Activated CD4-positive, alpha-beta memory T cell treated with anti-CD3 and anti-CD28 coated beads, Interleukin-2, amount 10 ng/mL, durations not matched to agents 7 days and 5 days (primary cell): ENCODE measurements around the gene STXBP4. TPM values are rescaled to one million over a fixed set of nuclear protein-coding genes. Genes with fewer than 3 reads are reported as not detected.

Experiments used
- CTCF ChIA-PET: fragments of 350-600 bp; sonication (Branson Sonifier 250); formaldehyde crosslinking; loops from one replicate; lab custom pipeline; 2021; ENCODE audit warnings: antibody characterized with exemption, inconsistent platforms; lab: Charles Lee
- POLR2A ChIA-PET: fragments of 350-600 bp; sonication (Branson Sonifier 250); formaldehyde crosslinking; loops from one replicate; lab custom pipeline; 2021; ENCODE audit warnings: antibody characterized with exemption; lab: Charles Lee
- DNase-seq: peaks from one replicate; pipeline ENCODE4 v3.0.0-alpha.2; 2020
- H3K27ac Mint-ChIP-seq: one replicate; pipeline ENCODE4 v1.8.0; 2021; ENCODE audit warnings: mild to moderate bottlenecking, mixed read lengths
- H3K27me3 Mint-ChIP-seq: one replicate; pipeline ENCODE4 v1.8.0; 2021; ENCODE audit warnings: mixed read lengths
- H3K36me3 Mint-ChIP-seq: one replicate; pipeline ENCODE4 v1.8.0; 2021; ENCODE audit warnings: low read depth, mixed read lengths
- H3K4me1 Mint-ChIP-seq: one replicate; pipeline ENCODE4 v1.8.0; 2021; ENCODE audit warnings: mixed read lengths
- H3K4me3 Mint-ChIP-seq: one replicate; pipeline ENCODE4 v1.8.0; 2021; ENCODE audit warnings: mild to moderate bottlenecking, mixed read lengths
- H3K9me3 Mint-ChIP-seq: one replicate; pipeline ENCODE4 v1.8.0; 2021; ENCODE audit warnings: mixed read lengths
- total RNA-seq, 2 experiments: library from RNA; stranded (reverse); gene quantifications; one replicate each; pipeline ENCODE4 v1.2.3, GENCODE V29; 2021

Gene STXBP4
- total RNA-seq, 2 experiments from 2014 or later = 4.7 to 6.6 TPM

DNA sequence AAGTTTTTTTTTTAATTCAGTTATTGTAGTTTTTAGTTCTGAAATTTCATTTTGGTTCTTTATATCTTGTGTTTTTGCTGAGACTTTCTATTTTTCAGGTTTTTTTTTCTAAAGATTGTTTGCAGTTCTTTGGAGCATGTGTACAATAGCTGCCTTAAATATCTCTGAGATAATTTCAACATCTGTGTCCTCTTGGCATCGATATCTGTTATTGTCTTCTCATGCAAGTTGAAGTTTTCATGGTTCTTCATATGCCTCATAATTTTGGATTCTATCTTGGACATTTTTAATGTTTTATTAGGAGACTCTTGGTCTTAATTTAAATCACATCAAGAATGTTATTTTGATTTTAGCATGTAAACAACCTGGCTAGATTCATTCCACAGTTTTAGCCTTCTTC, 22.9 kb upstream of the STXBP4 start:
- ChIA-PET POLR2A (no interaction called here), CTCF (no interaction called here)
- Mint-ChIP-seq H3K4me1 (peaks cover 4% of the 10 kb centered on the region), H3K27me3 (peaks cover 4% of the 10 kb centered on the region), H3K36me3 (no peaks in the 10 kb centered on the region), H3K27ac (no peak overlapping the region), H3K9me3 (no peaks in the 10 kb centered on the region), H3K4me3 (no peak overlapping the region)
- DNase-seq = no peak

DNA sequence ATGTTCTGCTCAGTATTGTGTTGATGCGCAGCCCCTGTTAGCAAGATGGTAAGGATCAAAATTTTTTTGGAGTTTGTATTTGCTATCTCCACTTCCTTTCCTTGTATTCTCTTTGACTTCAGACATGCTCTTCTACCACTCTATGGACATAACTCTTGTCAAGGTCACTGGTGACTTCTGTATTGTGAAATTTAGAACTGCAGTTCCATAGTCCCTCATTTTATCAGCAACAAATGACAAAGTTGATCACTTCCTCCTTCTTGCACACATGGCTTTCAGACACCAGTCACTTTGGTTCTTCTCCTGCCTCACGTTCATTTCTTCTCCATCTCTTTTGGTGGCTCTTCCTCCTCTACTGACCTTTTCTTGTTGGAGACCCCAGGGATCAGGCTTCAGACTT, 21.2 kb upstream of the STXBP4 start:
- Mint-ChIP-seq H3K36me3 (no peaks in the 10 kb centered on the region), H3K27ac (no peak overlapping the region)
- no peak for DNase-seq

DNA sequence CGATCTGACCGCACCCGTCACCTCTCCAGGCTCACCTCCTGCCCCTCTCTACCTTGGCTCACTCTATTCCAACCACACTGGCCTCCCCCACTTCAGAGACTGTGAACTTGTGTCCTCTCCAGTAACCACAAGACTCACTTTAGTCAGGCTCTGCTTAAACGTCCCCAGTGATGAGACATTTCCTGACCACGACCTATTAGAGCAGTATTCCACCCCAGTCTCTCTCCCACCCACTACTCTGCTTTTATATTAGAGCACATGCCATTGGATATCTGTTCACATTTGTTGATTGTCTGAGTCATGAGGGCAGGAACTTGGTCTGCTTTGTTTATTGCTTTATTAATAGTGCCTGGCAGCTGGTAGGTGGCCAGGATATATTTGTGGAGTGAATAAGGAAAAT, 20.2 kb upstream of the STXBP4 start:
- H3K9me3 Mint-ChIP-seq = no peaks in the 10 kb centered on the region
- H3K36me3 Mint-ChIP-seq = no peaks in the 10 kb centered on the region
- H3K4me1 Mint-ChIP-seq = peaks cover 4% of the 10 kb centered on the region
- ChIA-PET POLR2A (interaction anchor here (0.6 kb wide), 1 partner anchor 122 kb away, joined by 4 read pairs; no protein-coding TSS in a partner anchor), CTCF (interaction anchor here (0.6 kb wide), 1 partner anchor 895 kb away, joined by 3 read pairs; no protein-coding TSS in a partner anchor)
- H3K27ac Mint-ChIP-seq = no peak overlapping the region
- H3K4me3 Mint-ChIP-seq = no peak overlapping the region
- peaks cover 4% of the 10 kb centered on the region for H3K27me3 Mint-ChIP-seq
- DNase-seq = no peak

More for the DNA sequence above, 21.2 kb upstream of the STXBP4 start:
- Mint-ChIP-seq H3K9me3 (no peaks in the 10 kb centered on the region), H3K4me1 (peaks cover 4% of the 10 kb centered on the region), H3K4me3 (no peak overlapping the region), H3K27me3 (peaks cover 4% of the 10 kb centered on the region)
- ChIA-PET POLR2A (no interaction called here), CTCF (no interaction called here)

DNA sequence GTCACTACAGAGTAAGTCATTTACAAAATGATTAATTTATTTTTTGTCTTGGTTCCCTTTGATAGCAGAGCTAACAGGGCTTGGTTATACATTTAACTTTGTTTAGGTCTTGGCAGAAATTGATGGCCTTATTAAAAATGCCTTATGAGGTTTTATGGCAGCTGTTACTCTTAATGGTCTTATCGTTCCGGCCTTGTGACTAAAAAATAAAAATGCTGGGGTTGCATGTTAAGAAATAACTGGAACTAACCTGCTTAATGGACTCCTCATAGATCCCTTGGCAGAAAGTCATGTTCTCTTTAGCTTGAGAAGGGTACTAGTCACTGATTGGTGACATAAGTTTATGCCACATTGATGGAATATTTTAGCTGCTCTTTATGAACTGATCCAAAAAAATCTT, 18.4 kb upstream of the STXBP4 start:
- DNase-seq = no peak
- Mint-ChIP-seq H3K36me3 (no peaks in the 10 kb centered on the region), H3K4me3 (no peak overlapping the region), H3K27me3 (peaks cover 4% of the 10 kb centered on the region), H3K4me1 (peaks cover 4% of the 10 kb centered on the region), H3K27ac (no peak overlapping the region), H3K9me3 (no peaks in the 10 kb centered on the region)
- CTCF ChIA-PET = no interaction called here
- POLR2A ChIA-PET = no interaction called here

DNA sequence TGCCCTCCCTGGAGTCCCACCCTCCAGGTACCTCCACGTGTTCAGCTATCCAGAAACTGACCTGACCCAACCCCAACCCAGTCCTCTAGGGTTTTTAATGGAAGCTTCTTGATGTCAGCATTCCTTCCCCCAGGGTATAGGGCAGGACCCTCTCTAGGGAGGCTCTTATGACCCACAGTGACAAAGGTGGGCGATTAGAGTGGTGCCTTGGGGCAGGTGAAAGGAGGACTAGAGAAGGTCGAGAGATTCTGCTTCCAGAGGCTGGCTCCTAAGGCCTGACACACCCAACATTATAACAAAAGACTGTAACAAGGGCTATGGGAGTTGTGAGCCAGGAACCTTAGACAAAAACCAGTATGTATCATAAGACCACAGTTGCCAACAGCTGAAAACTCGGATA, 17.3 kb upstream of the STXBP4 start:
- Mint-ChIP-seq H3K27me3 (peaks cover 4% of the 10 kb centered on the region), H3K9me3 (no peaks in the 10 kb centered on the region), H3K27ac (no peak overlapping the region), H3K36me3 (no peaks in the 10 kb centered on the region), H3K4me3 (no peak overlapping the region), H3K4me1 (peaks cover 4% of the 10 kb centered on the region)
- DNase-seq = no peak
- POLR2A ChIA-PET = interaction anchor here (0.6 kb wide), 1 partner anchor 8 kb away, joined by 3 read pairs; no protein-coding TSS in a partner anchor
- CTCF ChIA-PET = no interaction called here

DNA sequence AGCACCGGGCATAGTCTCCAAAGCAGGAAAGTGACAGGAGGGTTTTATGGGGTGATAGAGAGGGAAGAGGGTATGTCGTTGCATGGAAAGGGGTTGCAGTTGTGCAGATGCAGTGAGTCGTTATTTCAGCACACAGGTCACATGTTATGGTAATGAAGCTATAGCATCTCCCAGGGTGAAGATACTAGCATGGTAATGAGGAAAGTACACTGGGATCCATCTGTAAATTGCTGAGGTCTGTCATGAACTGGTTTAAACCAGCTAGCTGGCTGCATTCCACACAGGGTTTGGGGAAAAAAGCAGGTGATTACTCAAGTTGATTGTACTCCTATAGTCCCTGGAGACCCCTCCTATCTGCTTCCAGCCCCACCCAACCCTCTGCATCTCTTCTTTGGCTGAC, 11.8 kb upstream of the STXBP4 start:
- Mint-ChIP-seq H3K4me3 (no peak overlapping the region), H3K27me3 (no peaks in the 10 kb centered on the region), H3K4me1 (no peaks in the 10 kb centered on the region), H3K27ac (no peak overlapping the region), H3K9me3 (no peaks in the 10 kb centered on the region), H3K36me3 (peaks cover 25% of the 10 kb centered on the region)
- CTCF ChIA-PET = no interaction called here
- DNase-seq = no peak
- POLR2A ChIA-PET = no interaction called here

DNA sequence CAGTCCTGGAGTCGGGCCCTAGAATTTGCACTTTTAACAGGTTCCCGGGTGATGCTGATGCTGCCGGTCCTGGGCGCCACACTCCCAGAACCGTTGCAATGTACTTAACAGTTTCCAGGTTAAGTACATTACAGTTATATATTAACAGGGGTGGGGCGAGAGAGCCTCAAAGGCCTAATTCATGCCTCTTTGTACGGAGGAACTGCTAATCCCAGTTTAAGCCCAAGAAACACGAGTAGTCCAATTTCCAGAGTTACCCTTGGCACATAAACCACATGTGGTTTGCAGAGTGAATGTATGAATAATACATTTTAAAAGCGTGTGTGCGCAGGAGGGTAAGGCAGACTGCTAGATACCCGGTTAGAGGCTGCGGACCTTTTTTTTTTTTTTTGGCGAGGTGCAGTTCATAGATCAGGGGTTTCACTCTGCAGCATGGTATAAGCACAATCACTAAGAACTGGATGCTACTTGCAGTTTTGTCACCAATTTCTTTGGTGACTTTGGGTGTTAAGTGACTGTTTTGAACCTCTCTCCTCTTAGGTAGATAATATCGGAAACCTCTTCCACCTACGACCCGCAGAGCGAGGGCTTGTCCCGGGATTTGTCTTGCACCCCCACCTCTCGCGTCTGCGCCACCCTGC, 824 bp upstream of the STXBP4 start:
- no peak overlapping the region for H3K4me3 Mint-ChIP-seq
- POLR2A ChIA-PET = interaction anchor here (1.5 to 1.6 kb wide), 2 partner anchors 26 to 453 kb away, joined by 5 to 6 read pairs; partner anchors contain the start of gene MMD
- peaks cover 14% of the 10 kb centered on the region for H3K36me3 Mint-ChIP-seq

DNA sequence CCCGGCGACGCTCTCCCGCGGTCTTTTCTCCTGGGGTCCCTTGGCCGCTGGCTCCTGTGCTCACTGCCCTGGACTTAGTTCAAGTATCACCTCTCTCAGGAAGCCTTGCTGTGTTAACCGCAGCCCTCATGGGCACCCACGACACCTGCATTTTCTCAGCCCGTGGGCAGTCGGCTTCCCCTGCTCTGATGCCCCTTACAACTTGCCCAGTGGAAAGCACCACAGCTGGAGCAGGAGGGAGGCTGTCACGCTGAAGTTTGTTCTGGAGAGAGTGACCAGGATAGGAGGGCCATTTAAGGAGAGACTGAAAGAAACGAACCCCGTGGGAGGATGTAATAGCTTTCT, 395 bp downstream of the STXBP4 start:
- peaks cover 11% of the 10 kb centered on the region for H3K36me3 Mint-ChIP-seq
- peaks cover 28% of the 10 kb centered on the region for H3K4me1 Mint-ChIP-seq
- CTCF ChIA-PET = interaction anchor here (1.2 kb wide), 1 partner anchor 121 kb away, joined by 6 read pairs; no protein-coding TSS in a partner anchor
- no peak overlapping the region for H3K4me3 Mint-ChIP-seq
- DNase-seq = no peak
- POLR2A ChIA-PET = interaction anchor here (0.7 to 1.5 kb wide), 3 partner anchors 121 to 452 kb away, joined by 3 to 6 read pairs (median 3); partner anchors contain the start of gene MMD
- H3K27me3 Mint-ChIP-seq = no peaks in the 10 kb centered on the region
- H3K27ac Mint-ChIP-seq = no peak overlapping the region
- no peaks in the 10 kb centered on the region for H3K9me3 Mint-ChIP-seq

More for the DNA sequence above, 824 bp upstream of the STXBP4 start:
- DNase-seq = no peak
- no peaks in the 10 kb centered on the region for H3K27me3 Mint-ChIP-seq
- no peaks in the 10 kb centered on the region for H3K9me3 Mint-ChIP-seq
- peaks cover 28% of the 10 kb centered on the region for H3K4me1 Mint-ChIP-seq
- no peak overlapping the region for H3K27ac Mint-ChIP-seq
- CTCF ChIA-PET = no interaction called here

DNA sequence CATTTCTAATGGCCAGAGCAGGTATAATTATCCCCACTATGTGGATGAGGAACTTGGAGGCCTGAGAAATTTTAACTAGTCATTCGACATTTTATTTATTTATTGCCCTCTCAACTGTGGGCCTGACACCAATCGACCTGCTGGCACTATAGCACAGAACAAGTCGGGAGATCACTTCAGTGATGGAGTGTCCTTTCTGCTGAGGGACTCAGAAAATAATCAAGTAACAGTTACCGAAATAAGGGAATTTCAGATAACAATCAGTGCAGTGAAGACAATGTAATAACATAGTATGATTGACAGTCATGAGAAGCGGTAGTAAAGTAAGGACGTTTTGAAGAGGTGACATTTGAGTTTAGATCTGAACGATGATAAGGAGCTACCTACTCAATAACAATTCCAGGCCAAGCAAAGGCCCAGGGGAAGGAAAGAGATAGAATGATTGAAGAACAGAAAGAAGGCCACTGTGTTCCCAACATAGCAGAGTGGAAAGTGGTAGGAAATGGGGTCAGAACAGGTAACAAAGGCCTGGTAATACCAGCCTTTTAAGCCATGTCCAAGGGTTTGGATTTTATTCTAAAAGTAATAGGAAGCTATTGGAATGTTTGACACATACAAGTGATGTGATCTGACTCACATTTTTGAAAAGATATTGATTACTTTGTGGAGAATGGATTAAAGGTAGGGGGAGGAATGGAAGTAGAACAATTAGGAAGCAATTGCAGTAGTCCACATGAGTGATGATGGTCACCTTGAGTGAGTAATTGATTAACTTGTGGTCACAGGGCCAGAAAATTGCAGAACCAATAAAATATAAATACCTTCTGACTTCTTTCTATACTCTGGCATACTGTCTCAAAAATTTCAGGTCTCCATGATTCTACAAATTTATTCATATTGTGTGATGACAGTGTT, 1.4 kb downstream of the STXBP4 start:
- Mint-ChIP-seq H3K4me3 (no peak overlapping the region), H3K4me1 (peaks cover 28% of the 10 kb centered on the region)
- CTCF ChIA-PET = interaction anchor here (1.2 to 1.6 kb wide), 2 partner anchors 23 to 120 kb away, joined by 5 to 6 read pairs; no protein-coding TSS in a partner anchor

DNA sequence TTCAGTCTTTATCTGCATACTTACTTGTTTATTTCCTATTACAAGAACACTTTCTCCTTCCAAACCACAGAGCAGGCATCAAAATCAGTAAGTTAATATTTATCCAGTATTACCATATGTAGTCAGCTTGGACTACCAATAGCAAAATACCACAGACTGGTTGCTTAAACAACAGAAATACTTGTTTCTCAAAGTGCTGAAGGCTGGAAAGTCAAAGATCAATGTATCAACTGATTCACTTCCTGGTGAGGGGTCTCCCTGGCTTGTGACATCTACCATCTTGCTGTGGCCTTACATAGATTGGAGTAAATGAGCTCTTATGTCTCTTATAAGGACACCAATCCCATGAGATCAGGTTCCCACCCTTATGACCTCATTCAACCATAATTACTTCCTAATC, 2.6 kb downstream of the STXBP4 start:
- Mint-ChIP-seq H3K36me3 (no peaks in the 10 kb centered on the region), H3K4me3 (no peak overlapping the region), H3K9me3 (no peaks in the 10 kb centered on the region), H3K27ac (no peak overlapping the region), H3K4me1 (peaks cover 20% of the 10 kb centered on the region), H3K27me3 (no peaks in the 10 kb centered on the region)
- ChIA-PET CTCF (interaction anchor here (1.6 kb wide), 1 partner anchor 22 kb away, joined by 5 read pairs; no protein-coding TSS in a partner anchor), POLR2A (no interaction called here)
- DNase-seq = no peak

More for the DNA sequence above, 1.4 kb downstream of the STXBP4 start:
- Mint-ChIP-seq H3K36me3 (peaks cover 6% of the 10 kb centered on the region), H3K27me3 (no peaks in the 10 kb centered on the region), H3K9me3 (no peaks in the 10 kb centered on the region), H3K27ac (no peak overlapping the region)
- POLR2A ChIA-PET = interaction anchor here (0.7 to 1.2 kb wide), 2 partner anchors 120 to 267 kb away, joined by 3 read pairs; no protein-coding TSS in a partner anchor
- DNase-seq = no peak

DNA sequence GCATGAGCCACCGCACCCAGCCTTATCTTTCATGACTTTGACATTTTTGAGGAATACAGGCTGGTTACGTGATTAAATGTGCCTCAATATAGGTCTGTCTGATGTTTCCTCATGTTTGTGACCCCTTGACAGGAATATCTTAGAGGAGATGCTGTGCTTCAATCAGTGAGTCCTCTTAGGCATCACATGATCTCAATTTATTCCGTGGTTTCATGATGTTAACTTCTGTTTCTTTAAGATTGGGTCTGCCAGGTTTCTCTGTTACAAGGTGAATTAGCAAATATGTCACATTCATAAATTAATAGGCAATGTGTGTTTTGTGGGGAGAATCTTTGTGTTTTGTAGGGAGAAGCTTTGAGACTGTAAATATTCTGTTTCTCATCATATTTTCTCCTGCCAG, 3.3 kb downstream of the STXBP4 start:
- POLR2A ChIA-PET = no interaction called here
- no peaks in the 10 kb centered on the region for H3K27me3 Mint-ChIP-seq
- H3K4me1 Mint-ChIP-seq = peaks cover 17% of the 10 kb centered on the region
- CTCF ChIA-PET = no interaction called here
- H3K9me3 Mint-ChIP-seq = no peaks in the 10 kb centered on the region
- H3K27ac Mint-ChIP-seq = no peak overlapping the region
- H3K4me3 Mint-ChIP-seq = no peak overlapping the region
- no peak for DNase-seq
- H3K36me3 Mint-ChIP-seq = no peaks in the 10 kb centered on the region

DNA sequence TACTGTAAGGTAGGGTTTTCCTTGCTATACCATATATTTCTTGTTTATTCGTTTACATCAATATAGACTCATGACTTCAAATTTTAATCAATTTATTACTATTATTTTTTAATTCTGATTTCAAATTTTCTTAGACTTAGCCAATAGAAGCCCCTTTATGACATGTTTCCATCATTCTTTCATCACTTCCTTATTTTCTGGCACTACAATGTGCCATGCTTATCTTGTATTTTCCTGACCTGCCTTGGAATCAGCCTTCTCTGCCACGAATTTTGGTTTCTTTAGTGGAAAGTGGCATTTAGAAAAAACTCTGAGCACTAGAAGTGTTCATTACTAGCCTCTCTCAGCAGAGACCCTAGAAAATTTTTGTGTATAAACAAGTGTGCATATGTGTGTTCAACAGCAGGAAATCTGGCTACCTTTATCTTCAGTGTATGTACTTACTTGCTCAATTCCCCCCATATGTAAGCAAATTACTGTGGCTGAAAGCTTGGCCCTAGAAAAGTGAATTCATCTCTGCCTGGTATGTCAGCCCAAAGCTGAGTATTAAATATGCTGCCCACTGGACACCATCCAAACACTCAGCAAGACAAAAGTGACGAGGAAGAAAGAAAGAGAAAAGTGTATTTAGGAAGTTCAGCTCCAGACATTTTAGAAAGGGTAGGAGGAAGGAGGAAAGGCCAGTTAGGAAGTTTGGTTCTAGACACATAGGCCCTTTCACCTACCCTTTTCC, 4.0 kb downstream of the STXBP4 start:
- Mint-ChIP-seq H3K4me1 (peaks cover 10% of the 10 kb centered on the region), H3K36me3 (no peaks in the 10 kb centered on the region), H3K9me3 (no peaks in the 10 kb centered on the region), H3K4me3 (no peak overlapping the region), H3K27me3 (no peaks in the 10 kb centered on the region), H3K27ac (no peak overlapping the region)
- CTCF ChIA-PET = interaction anchor here (2.2 kb wide), 1 partner anchor 21 kb away, joined by 11 read pairs; no protein-coding TSS in a partner anchor
- POLR2A ChIA-PET = no interaction called here
- no peak for DNase-seq
